Endothelial cell of umbilical vein (primary cell): ENCODE measurements around the gene ABCD1.

ENCODE experiments used
- EZH2 ChIP-seq: IDR thresholded peaks from 2 replicates; pipeline ENCODE4 v1.6.1; 2012; ENCODE audit warnings: borderline replicate concordance, low read depth, mild to moderate bottlenecking, moderate library complexity, low read length, inconsistent platforms; ENCODE audit not compliant: severe bottlenecking
- POLR2A ChIP-seq: IDR thresholded peaks from 2 replicates; pipeline ENCODE4 v1.6.1; 2012; ENCODE audit warnings: low read depth, mild to moderate bottlenecking, control low read depth, low read length
- POLR2AphosphoS5 ChIP-seq: IDR thresholded peaks from 2 replicates; pipeline ENCODE4 v1.6.1; 2012; ENCODE audit warnings: low read depth, mild to moderate bottlenecking, control low read depth, low read length, moderate library complexity; ENCODE audit not compliant: insufficient read depth
- TF ChIP-seq, protein P1 (sequence below), 2 donors: IDR thresholded peaks; 1 replicate in 1 of 2; 2 replicates in 1 of 2; pipeline ENCODE4 v1.5.1; 2011; ENCODE audit warnings: low read length in 2 of 2, mild to moderate bottlenecking in 2 of 2, moderate library complexity in 2 of 2, control low read depth in 1 of 2, inconsistent platforms in 1 of 2, low read depth in 1 of 2; ENCODE audit not compliant: insufficient read depth in 1 of 2; ENCODE audit errors: extremely low read depth in 1 of 2
- TF ChIP-seq, protein P2 (sequence below): IDR thresholded peaks from 2 replicates; pipeline ENCODE4 v1.6.1; 2011; ENCODE audit not compliant: insufficient read depth, insufficient read length

DNA sequence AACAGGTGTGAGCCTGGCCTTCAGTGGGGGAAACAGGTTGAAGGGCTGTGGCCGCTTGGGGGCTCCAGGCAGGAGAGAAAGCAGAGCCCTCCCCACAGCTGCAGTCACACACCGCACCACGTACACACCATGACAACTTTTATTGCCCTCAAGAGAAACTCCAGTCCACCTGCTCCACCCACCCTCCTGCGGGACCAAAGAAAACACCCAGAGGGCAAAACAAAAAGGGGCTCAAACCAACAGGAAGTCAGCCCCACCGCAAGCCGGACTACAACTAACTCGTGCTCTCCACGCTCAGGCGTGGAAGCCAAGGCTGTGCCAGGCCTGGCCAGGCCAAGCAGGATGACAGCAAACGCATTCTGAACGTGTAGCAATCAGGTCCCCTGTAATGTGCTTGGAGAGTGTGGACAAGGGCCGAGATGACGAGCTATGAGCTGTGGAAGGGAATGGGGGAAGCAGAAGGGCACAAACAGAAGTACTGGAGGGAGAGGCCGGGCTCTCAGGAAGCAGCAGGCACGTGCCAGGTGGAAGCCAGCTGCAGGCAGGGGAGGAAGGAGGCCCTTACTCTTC, 24.2 kb upstream of the ABCD1 start:
- TF ChIP-seq, protein P1, sequence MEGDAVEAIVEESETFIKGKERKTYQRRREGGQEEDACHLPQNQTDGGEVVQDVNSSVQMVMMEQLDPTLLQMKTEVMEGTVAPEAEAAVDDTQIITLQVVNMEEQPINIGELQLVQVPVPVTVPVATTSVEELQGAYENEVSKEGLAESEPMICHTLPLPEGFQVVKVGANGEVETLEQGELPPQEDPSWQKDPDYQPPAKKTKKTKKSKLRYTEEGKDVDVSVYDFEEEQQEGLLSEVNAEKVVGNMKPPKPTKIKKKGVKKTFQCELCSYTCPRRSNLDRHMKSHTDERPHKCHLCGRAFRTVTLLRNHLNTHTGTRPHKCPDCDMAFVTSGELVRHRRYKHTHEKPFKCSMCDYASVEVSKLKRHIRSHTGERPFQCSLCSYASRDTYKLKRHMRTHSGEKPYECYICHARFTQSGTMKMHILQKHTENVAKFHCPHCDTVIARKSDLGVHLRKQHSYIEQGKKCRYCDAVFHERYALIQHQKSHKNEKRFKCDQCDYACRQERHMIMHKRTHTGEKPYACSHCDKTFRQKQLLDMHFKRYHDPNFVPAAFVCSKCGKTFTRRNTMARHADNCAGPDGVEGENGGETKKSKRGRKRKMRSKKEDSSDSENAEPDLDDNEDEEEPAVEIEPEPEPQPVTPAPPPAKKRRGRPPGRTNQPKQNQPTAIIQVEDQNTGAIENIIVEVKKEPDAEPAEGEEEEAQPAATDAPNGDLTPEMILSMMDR (IDR thresholded peaks at IDR 0.05; ENCODE audit: extremely low read depth in 1 of 2, insufficient read depth in 1 of 2, low read depth in 1 of 2, low read length in 2 of 2) = no peak
- TF ChIP-seq POLR2A = no peak
- TF ChIP-seq, protein P2, sequence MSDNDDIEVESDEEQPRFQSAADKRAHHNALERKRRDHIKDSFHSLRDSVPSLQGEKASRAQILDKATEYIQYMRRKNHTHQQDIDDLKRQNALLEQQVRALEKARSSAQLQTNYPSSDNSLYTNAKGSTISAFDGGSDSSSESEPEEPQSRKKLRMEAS = no peak
- no peak for TF ChIP-seq EZH2
- TF ChIP-seq POLR2AphosphoS5 = no peak
